Astrocyte (in vitro differentiated cells and primary cell): ENCODE data around the gene KCNMA1.

Experiments used
- CTCF ChIP-seq: IDR thresholded peaks from 2 replicates; pipeline ENCODE4 v1.5.1; 2011; ENCODE audit warnings: low read depth, mild to moderate bottlenecking, inconsistent platforms, low read length, moderate library complexity; ENCODE audit not compliant: insufficient read depth
- EZH2 ChIP-seq: IDR thresholded peaks from 2 replicates; pipeline ENCODE4 v1.6.1; 2012; ENCODE audit warnings: mild to moderate bottlenecking, low read length, inconsistent platforms; ENCODE audit not compliant: insufficient read depth

GRCh38 chr10:77459905-77460304 is 177.7 kb downstream of the KCNMA1 start:
- no peak for TF ChIP-seq EZH2
- TF ChIP-seq CTCF = no peak
